HG02852 (cell line): ENCODE results near the gene INSR.

Experiments
- ATAC-seq: cut with Tn5 transposase; IDR thresholded peaks from one replicate; pipeline ENCODE4 v1.9.1; 2021; ENCODE audit warnings: mild to moderate bottlenecking, moderate library complexity; ENCODE audit not compliant: unreplicated experiment

The INSR gene

GRCh38 chr19:7197119-7197759 lies 97.0 kb downstream of the INSR start:
- peak; percentile 48 for ATAC-seq

- no peak for ATAC-seq
Observed at GRCh38 chr19:7196763-7197118, 97.5 kb downstream of the INSR start.

- no peak for ATAC-seq
Observed at GRCh38 chr19:7195046-7195445, 99.2 kb downstream of the INSR start.

GRCh38 chr19:7194566-7194965 lies 99.6 kb downstream of the INSR start:
- ATAC-seq = no peak

GRCh38 chr19:7191946-7192691 lies 102.1 kb downstream of the INSR start:
- no peak for ATAC-seq

GRCh38 chr19:7188698-7189629 lies 105.2 kb downstream of the INSR start:
- ATAC-seq = no peak

- no peak for ATAC-seq
Observed at GRCh38 chr19:7187605-7188339, 106.4 kb downstream of the INSR start.

DNA sequence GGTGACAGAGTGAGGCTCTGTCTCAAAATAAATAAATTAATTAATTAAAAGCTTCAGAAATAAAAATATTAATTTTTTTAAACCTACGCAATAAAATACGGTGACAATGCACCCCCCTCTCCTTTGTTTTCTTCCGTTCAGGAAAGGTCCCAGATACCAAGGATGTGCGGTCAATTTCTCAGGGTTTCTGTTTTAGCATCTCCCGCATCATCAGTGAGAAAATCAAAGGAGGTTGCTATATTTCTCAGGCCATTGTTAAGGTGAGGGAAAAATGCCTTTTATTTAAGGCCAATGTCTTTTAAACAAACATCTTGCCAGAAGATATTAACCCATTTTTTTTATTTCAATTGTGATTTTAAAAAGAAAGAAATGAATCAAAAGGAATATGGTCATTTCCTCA lies 111.7 kb downstream of the INSR start:
- no peak for ATAC-seq

DNA sequence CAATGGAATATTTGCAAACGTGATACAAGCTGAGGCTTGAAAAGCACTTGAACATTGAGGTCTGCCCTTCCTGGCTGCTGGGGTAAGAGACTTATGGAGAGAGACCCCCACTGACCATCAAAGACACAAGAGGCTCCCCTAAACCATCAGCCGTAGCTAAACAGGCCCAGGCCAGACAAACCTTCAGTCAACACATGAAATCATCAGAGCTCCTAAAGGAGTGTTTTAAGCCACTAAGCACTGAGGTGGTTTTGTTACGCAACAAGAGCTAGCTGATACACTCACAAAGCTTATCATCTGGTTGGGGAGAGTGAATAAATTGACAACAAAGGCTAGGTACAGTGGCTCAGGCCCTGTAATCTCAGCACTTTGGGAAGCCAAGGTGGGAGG lies 114.3 kb downstream of the INSR start:
- no peak for ATAC-seq

DNA sequence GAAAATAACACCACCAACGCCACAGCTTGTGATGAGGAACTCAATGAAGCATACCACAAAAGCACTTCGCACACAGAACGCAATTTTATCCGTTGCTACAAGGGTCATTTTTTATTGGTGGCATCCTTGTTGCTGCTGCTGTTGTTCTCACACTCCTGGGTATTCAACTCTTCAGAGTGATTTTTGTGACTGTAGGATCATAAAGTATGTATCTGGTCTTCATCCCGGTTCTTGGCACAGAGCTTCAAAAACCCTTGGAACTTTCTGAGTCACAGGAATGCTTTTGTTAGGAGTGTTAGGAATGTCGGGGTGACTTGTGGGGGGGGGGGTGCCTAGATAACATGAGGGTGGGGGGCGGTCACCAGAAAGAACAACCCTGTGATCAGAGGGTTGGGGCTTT lies 116.3 kb downstream of the INSR start:
- ATAC-seq = no peak

DNA sequence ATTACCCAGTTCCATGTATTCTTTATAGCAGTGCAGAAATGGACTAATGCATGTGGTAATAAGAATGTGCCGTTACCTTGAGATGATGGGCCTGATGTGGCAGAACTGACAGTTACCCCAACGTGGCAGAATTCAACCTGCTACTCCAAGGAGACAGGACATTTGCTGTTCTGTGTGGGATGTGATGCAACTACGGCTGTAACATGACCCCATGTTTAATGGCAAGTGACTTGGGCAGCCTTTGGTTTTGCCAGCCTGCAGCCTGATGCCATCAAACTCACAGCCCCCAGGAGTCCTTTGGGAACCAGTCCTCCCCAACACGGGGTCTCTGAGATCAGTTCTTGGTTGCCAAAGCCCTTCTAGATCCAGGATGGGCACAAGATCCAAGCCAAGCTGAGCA lies 117.4 kb downstream of the INSR start:
- ATAC-seq = no peak

- ATAC-seq = no peak
Observed at GRCh38 chr19:7172794-7173193, 121.4 kb downstream of the INSR start.

GRCh38 chr19:7170983-7171382 lies 123.2 kb downstream of the INSR start:
- no peak for ATAC-seq

GRCh38 chr19:7168941-7169340 lies 125.3 kb downstream of the INSR start:
- no peak for ATAC-seq

DNA sequence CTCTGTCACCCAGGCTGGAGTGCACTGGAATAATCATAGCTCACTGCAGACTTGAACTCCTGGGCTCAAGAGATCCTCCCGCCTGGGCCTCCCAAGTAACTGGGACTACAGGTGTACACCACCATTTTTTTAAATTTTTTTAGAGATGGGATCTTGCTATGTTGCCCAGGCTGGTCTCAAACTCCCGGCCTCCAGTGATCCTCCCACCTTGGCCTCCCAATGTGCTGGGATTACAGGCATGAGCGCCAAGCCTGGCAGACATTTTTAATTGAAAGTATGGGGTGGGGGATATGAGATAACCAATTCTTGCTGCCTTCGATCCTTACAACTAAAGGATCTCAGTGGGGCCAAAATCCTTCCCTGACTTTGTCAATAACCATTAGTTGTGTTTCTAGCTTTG lies 132.9 kb downstream of the INSR start:
- no peak for ATAC-seq

DNA sequence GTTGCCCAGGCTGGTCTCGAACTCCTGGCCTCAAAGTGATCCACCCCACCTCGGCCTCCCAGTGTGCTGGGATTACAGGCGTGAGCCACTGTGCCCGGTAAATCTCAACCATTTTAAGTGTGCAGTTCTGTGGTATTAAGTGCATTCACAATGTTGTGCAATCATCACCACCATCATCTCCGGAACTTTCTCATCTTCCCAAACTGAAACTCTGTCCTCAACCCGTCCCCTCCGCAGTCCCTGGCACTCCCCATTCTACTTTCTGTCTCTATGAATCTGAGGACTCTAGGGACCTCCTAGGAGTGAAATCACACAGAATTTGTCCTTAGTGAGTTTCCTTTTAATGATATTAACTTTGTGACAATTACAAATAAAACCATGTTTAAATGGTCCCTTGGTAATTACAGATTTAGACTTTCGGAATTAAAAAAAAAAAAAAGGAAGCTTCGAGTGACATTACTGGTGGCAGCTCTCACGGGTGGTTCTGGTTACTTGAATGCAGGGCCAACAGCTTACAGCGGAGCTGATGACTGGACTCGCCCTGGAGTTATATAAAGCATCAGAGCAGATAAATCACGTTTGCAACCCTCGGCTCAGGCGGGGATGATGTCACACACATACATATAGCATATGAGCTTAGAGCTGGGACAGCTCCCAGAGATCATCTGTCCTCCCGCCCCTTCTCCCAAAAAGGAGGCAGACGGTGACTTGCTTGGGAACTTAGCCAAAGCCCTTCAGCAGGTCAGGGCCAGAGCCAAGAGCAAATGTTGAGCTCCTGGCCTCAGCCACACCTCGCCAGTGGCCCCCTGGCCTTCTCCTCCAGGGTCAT lies 134.9 kb downstream of the INSR start:
- ATAC-seq = no peak

- no peak for ATAC-seq
Observed at GRCh38 chr19:7153022-7153421, 141.2 kb downstream of the INSR start.

DNA sequence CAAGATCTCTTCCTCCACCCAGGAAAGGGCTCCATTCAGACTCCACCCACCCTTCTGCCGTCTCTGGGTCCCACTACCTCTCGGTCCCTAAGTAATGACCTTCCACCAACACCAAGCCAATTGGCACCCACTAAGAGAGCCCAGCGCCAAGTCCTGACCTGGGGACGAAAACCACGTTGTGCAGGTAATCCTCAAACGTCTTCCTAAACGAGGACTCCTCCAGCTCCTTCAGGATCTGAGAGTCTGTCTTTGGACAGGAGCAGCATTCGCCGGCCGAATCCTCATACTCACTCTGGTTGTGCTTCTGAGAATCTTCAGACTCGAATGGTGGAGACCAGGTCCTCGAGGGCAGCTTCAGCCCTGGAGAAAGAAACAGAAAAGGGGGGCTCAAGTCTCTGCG lies 141.6 kb downstream of the INSR start:
- ATAC-seq = no peak

DNA sequence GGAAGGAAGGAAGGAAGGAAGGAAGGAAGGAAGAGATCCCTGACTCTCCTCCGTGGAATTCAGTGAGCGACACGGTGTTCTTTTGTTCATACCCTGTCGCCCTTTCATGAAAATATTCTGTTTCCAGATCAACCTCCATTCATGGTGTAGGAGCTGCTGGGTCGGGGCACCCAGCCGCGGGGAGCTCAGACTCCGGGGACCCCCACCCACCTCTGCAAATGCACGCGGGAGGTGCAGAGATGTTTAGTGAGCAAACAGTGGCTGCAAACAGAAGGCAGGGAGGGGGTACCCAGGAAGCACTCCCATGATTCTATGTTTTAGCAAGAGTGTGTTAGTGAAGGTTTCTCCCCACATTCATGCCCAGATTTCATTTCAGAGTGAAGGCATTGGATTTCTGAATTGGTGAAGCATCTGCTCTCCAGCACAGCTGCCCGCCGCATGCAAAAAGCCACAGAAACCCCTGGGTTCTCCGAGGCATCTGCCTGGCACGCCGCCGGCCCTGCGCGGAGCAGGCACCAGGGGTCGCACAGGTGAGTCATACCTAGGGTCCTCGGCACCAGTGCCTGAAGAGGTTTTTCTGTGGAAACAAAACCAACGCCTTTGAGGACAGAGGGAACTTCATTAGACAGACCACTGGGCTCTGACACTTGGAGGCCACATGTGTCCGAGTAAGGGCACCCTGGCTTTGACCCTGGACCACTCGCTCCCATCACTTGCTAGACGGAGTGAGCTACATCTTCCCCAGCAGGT lies 144.1 kb downstream of the INSR start:
- ATAC-seq = no peak
